NCI-H2196 treated with DMSO at 0.1 percent for 48 hours (cell line): ENCODE data around the gene KCNE4.

Source experiments
- DNase-seq: peaks from one replicate; lab custom pipeline; 2025; ENCODE audit not compliant: unreplicated experiment; lab: John Stamatoyannopoulos, UW

KCNE4 gene, protein sequence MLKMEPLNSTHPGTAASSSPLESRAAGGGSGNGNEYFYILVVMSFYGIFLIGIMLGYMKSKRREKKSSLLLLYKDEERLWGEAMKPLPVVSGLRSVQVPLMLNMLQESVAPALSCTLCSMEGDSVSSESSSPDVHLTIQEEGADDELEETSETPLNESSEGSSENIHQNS

DNA sequence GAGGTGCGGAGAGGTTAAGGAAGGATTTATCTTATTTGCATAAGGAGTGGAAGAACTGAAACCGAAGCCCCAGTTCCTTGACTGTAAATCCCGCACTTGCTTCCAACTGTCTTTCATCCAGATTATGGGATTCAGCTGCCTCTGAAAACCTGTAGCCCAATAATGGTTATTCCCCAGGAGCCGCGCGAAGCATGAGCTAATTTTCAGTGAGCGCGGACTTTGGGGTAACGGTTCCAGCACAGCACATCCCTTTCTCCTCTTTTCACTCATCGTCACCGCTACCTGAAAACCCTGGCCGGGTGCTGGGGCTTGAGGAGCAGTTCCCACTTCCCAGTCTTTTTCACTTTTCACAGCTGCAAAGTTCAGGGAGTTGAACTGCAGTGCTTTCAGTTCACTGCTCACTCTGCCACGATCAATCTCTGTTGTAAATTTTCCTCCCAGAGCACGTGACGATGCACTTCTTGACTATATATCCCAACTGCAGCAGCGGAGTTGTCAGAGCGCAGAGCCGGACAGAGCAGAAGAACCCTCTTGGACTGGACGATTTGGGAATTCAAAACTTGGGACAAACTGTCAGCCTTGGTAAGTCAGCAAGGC lies at the start of gene KCNE4:
TSS of gene KCNE4 (plus strand) at position 498 of the 597 bp plus-strand sequence. CDS start 641 bp downstream, outside the sequence.
- DNase-seq = no peak

DNA sequence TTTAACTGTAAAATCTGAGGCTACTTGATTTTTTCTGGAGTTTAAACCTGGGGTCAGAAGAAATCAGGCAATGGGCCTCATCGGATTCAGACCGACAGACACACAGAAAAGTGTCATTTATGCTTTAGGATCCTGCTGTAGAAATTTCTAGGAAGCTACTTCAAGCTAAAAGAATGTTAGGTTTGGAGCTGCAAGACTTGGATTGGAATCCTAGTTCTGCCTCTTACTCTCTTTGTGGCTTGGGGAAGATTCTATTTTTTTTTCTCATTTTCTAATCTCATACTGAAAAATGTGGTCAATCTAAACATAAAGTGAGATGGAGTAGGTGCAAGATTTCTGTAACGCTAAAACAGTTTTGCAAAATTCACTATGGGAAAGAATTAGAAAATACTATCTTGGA lies 48.8 kb upstream of the KCNE4 start:
- no peak for DNase-seq

DNA sequence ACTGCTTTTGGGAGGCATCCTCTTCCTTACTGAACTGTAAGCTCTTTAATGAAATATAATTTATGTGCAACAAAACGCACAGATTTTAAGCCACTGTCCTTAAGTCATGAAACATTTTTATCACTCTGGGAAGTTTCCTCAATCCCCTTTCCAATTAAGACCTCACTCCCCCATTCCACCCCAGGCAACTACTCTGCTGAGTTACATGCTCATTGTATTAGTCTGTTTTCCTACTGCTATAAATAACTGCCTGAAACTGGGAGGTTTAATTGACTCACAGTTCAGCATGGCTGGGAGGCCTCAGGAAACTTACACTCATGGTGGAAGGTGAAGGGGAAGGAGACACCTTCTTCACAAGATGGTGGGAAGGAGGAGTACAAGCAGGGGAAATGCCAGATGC lies 46.5 kb upstream of the KCNE4 start:
- DNase-seq = no peak

DNA sequence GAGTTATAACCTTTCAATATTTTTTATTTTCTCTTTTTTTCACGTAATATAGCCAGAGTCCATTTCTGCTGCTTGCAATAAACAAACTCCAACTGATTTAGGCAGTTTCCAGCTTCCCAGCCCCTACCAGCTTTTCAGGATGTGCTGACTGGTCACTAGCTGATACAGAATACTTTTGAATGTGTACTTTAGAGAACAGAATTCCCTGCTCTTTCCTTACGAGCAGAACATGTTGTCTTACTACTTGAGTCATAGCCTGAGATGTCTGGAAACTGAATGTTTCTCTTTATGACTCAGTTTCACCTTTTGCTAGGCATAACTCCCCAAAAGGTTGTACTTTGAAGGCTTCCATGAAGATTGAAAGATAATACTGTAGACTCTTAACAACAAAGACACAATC lies 44.5 kb upstream of the KCNE4 start:
- no peak for DNase-seq

DNA sequence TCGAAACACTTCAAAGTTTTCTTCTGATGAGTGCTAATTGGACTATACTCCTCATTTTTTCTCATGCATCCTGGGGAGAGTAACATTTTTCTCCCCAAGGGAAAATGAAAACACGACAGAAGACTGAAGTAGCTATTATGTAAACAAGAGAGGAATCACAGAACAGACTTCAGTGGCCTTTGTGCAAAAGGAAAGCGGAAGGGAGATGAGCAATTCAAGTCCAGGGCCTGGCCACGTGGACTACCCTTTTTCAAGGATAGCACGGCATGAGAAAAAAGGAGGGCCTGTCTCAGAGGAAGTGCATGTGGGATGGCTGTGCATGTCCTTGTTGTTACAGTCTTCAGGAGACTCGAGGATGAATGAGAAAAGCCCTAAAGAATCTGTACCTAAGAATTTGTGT lies 43.8 kb upstream of the KCNE4 start:
- no peak for DNase-seq

DNA sequence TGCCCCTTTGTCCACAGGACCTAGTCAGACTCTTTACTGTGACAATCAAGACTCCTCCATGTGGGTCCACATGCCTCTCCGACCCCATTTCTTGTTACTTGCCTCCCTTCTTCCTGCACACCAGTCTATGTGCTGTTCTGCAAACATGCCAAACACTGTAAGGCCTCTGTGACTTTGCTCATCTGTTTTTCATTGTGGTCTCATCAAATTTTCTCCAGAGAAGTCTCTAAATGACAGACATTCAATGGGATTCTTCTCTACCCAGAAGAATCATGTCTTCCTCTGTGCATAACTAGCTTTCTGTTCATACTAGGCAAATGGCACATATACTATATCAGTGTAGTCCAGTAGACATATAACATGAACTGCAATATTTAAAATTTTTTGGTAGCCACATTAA lies 43.0 kb upstream of the KCNE4 start:
- no peak for DNase-seq

DNA sequence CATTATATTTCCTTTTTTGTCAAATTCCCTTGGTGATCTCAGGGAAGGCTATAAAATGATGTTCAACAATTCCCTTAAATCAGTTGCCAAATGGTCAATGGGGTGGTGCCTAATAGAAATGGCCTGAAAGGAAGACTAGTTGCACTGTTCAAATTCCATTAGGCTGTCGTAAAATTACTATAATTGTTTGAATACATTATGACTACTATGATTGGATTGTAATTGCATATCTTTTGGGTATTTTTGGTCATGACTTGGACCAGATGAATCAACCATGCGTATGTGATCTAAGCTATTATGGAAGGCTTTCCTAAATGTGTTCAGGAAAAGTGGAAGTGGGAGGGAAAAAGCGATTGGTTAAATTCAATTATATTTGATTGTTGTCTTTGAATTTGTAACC lies 41.3 kb upstream of the KCNE4 start:
- no peak for DNase-seq

DNA sequence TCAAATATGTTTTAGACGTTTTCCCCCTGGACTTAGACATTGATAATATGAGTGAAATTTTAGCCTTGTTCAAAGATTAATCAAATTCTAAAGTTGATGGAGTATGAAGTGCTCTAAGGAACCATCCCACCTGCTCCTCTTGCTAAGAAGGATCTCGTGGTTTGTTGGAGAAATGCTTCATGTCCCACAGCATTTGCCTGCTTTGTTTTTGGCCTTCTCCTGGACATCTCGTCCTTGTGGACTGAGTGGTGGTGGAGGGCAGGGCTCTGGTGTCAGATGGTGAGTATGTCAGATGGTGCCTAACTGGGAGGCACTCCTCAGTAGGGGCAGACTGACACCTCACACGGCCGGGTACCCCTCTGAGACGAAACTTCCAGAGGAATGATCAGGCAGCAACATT lies 39.7 kb upstream of the KCNE4 start:
- DNase-seq = no peak

DNA sequence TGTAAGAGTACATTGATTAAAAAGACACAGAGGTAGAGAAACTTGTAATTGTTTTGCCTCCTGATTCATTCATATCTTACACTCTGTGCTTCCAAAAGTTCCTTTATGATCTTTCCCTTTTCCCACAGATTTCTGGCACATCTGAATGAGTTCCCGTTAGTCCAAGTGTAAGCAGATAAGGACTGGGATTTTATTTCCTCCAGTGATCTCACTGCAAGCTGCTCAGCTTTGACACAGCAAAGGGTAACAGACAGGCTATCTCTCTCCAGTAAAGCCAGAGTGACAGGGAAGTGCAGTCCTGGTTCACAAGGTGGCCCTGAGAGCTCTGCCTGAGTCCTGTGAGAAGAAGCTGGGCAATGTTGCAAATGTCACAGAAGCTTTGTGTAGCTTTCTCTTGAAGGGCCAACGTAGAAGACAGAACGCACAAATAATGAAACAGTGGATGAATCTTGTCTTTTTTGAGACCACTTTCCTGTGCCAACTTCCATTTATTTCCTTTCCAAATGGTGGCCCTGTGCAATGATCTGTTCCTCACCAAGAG lies 32.5 kb upstream of the KCNE4 start:
- DNase-seq = peak; percentile 22

DNA sequence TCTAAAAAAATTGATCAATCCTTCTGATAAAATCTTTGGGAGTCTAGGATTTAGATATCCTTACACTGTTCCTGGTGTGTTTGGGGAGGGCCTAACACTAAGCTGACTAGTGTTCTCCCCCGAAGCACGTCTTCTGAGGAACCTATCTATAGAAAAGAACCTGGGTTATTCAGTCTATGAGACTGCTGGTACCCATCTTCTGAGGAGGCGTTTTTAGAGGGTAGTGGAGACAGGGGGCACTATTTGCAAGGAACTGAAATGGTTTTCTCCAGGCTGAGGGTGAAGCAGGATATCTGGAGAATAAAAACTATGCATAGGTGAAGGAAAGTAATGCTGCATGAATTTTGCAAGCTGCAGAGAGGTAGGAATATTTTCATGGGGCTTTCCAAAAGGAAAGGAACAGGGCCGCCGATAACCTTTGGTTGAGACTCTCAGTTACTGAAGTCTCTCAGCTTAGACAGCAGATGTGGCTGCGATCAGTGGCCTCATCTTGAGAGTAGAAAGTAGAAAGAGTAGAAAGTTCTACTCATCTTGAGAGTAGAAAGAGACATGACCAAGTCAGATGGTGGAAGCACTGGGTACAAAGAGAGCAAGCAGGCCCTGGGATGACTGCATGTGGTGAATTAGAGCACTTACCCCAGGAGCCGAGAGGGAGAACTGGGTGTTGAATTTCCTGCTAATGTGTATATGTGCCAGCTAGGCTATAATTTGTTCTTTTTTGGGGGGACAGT lies 31.8 kb upstream of the KCNE4 start:
- no peak for DNase-seq

DNA sequence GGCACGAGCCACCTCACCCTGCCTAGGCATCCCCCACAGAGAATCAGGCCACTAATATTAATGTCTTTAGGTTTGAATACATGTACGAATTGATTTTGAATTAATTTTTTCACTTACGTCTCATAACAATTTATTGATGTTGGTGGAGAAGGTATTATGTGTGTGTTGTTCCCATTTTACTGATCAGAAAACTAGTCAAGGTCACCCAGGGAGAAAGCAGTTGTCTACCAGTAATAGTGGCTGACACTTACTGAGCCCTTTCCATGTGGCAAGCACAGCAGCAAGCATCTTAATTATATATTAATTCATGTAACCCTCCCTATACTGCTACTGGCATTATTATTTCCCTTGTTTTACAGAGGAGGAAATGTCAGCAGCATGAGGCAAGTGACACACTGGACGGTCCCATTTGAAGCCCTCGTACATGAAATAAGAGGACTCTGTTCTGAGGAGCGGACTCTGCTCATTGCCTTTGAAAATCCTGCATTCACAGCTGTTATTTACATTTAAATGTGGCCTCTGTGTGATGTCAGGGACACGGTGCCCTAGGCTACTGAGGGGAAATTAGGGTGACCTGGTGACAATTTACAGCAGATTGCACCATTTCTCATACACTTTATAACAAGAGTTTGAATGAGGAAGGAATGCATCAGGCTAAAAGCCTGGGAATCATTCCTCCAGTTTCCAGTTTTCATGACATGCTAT lies 30.9 kb upstream of the KCNE4 start:
- DNase-seq = no peak

DNA sequence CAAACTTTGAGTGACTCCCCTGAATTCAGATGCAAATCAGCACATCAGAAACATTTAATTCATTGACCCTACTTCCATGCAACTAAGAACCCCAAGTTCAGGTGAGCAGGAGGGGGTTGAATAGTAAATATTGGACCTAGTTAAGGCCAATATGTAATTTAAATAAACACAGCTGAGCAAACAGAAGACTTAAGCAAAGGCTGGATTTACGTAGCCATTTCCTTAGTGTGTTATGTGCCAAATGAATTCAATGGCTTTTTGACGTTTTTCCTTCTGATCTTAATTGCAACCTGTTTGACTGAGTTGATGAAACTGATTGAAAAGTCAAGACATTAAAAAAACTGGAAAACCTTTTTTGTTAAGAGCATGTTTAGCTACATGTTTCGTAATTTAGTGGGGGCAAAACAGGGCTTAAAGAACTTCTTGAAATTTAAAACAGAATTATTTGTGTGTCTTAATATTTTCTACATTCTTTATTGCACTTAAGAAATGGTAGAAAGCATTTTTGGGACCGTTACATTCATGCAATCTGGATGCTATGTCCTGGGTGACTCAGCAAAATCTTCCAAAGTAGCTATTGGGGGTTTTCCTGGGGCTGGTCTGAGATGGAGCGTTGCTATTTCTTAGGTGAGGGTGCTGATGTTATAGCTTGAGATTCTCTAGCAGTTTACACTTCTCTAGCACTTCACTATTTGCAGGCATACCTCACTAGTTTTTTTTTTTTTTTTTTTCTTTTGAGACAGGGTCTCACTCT lies 25.5 kb upstream of the KCNE4 start:
- DNase-seq = peak; percentile 54

DNA sequence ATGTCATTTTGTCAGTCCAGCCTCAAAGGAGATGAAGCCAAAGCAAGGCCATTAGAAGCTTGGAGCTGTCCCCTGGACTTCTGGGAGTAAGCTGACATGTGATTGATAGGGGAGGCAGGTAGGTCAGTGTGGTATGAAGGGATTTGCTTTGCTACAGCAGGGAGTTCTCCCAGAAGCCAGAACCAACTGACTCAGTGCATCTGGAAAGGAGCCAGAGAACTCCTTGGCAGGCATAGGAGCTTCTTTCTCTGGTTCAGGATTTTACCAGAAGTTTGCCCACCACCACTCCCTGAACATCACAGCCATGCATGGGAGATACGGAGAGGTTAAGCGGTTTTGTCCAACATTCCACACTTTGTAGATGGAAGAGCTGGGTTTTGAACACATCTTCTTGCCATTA lies 24.5 kb upstream of the KCNE4 start:
- DNase-seq = no peak

DNA sequence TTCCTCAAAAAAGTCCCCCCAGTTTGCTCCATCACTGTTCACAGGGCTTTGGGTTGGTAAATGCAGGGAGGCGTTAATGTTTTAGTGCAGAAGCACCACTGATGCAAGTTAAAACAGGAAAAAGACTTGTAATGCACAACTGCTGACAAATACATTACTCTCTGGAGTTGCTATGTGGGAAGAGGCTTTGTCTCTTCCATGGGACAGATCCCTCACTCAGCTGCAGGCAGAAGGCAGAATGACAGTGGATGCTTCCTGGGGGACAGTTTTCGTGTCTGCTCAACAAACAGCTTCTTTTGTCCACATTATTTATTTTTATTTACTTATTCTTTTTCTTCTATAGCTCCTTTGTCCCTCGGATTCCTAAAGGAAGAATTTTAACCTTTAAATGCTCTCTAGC lies 22.7 kb upstream of the KCNE4 start:
- DNase-seq = no peak

DNA sequence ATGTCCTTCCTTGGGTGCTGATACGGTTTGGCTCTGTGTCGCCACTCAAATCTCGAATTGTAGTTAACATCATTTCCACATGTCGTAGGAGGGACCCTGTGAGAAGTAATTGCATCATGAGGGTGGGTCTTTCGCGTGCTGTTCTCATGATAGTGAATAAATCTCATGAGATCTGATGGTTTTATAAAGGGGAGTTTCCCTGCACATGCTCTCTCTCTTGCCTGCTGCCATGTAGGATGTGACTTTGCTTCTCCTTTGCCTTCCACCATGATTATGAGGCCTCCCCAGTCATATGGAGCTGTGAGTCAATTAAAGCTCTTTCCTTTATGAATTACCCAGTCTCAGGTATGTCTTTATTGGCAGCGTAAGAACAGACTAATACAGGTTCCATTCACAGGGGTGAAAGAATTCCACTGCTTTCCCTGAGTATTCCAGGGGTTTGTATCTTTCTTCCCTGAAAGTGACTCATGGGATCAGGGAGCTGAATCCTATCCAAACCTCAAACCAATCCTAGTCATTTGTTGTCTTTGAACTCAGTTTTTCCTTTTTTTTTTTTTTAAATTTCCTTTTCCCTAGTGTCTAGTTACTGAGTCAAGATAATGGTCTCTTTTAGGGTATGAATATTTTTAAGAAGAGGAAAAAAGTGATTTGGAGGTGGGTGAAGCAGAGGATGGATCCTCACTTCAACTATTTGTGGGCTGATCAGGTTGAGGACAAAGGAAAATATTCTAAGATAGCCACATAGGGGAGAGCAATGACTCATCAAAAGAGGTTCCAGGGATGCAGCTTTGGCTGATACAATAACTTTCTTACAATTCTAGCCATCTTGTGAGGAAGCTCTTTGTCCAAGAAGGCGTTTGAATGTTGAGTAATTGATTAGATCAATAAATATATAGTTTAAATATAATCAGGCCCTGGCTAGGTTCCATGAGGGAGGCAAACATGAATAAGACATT lies 19.5 kb upstream of the KCNE4 start:
- DNase-seq = no peak

DNA sequence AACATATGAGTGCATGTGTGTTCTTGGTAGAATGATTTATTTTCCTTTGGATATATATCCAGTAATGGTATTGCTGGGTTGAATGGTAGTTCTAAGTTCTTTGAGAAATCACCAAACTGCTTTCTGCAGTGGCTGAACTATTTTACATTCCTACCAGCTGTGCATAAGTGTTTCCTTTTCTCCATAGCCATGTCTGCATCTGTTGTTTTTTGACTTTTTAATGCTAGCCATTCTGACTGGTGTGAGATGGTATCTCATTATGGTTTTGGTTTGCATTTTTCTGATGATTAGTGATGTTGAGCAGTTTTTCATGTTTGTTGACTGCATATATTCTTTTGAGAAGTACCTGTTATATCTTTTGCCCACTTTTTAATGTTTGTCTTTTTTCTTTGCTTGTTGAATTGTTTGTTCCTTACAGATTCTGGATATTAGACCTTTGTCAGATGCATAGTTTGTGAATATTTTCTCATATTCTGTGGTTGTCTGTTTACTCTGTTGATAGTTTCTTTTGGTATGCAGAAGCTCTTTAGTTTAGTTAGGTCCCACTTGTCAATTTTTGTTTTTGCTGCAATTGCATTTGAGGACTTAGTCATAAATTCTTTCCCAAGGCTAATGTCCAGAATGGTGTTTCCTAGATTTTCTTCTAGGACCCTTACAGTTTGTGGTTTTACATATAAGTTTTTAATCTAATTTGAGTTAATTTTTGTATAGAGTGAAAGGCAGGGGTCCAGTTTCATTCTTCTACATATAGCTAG lies 17.6 kb upstream of the KCNE4 start:
- DNase-seq = no peak

DNA sequence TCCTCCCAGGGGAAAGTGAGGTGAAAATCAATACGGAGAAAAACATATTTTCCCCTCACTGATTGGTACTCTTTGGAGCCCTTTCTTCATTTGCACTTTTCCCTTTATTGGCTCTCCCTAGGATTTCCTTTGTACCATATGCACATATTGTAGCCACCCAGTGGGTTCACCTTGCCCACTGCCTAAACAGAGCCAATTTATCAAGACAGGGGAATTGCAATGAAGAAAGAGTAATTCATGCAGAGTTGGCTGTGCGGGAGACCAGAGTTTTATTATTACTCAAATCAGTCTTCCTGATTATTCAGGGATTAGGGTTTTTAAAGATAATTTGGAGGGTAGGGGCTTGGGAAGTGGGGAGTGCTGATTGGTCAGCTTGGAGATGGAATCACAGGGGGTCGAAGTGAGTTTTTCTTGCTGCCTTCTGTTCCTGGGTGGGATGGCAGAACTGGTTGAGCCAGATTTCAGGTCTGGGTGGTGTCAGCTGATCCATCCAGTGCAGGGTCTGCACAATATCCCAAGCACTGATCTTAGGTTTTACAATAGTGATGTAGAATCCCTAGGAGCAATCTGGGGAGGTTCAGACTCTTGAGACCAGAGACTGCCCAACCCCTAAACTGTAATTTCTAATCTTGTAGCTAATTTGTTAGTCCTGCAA lies 15.1 kb upstream of the KCNE4 start:
- DNase-seq = no peak

DNA sequence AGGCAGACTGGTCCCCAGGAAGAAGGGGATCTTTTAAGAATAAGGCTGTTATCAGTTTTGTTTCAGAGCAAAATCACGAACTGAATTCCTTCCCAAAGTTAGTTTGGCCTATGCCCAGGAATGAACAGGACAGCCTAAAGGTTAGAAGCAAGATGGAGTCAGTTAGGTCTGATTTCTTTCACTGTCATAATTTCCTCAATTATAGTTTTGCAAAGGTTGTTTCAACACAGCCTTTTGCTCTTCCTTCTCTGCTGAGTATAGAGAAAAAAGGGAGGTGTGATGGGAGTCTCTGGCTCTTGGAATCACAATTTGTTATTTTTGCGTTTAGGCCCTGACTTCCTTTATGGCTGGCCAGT lies 14.6 kb upstream of the KCNE4 start:
- DNase-seq = no peak

DNA sequence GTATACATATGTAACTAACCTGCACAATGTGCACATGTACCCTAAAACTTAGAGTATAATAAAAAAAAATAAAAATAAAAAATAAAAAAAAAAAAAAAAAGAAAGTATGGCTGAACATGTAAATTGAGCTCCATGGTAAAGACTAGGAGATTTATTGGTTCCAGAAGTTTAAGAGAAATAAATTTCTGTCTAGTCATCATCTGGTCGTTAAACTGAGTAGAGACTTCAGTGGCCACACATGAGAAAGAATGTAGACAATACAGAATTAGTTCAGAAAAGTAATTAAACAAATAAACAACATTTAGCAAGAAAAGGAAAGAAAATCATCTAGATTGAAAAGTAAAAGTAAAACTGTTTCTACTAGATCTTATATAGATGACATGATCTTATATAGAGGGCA lies 12.4 kb upstream of the KCNE4 start:
- DNase-seq = no peak
